ENCODE data around the gene SLC2A8.

SLC2A8 gene

DNA sequence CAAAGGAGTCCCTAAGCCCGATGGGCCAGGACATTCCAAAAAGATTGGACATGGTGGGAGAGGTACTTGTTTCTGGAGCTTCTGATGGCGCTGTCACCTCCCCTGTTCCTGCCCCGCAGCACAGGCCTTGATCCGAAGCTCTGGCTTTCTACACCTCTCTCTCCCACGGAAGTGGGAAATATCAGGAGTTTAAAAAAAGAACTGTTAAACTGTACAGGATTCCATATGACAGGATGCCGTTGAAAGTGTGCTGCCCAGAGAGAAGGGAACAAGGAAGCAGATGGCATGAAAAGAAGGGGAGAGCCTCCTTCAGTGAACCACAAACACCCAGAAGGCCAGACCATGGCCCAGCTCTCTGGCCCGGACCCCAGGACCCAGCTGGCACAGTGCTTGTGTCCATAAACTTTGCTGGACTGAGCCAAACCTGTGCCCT lies 26.8 kb upstream of the SLC2A8 start:
- ChIA-PET CTCF (interaction anchor here (0.9 to 1.6 kb wide), 3 partner anchors 10 to 25 kb away, joined by 3 to 5 read pairs (median 4); no protein-coding TSS in a partner anchor), POLR2A (no interaction called here)
- TF ChIP-seq, protein P1, sequence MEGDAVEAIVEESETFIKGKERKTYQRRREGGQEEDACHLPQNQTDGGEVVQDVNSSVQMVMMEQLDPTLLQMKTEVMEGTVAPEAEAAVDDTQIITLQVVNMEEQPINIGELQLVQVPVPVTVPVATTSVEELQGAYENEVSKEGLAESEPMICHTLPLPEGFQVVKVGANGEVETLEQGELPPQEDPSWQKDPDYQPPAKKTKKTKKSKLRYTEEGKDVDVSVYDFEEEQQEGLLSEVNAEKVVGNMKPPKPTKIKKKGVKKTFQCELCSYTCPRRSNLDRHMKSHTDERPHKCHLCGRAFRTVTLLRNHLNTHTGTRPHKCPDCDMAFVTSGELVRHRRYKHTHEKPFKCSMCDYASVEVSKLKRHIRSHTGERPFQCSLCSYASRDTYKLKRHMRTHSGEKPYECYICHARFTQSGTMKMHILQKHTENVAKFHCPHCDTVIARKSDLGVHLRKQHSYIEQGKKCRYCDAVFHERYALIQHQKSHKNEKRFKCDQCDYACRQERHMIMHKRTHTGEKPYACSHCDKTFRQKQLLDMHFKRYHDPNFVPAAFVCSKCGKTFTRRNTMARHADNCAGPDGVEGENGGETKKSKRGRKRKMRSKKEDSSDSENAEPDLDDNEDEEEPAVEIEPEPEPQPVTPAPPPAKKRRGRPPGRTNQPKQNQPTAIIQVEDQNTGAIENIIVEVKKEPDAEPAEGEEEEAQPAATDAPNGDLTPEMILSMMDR (IDR thresholded peaks at IDR 0.05; ENCODE audit: insufficient read depth, low read length, missing control alignments) = no peak
- no peak for DNase-seq (ENCODE audit: low read depth, low spot score)
- no peak overlapping the region for H3K4me3 ChIP-seq (ENCODE audit: low read depth, low read length)

DNA sequence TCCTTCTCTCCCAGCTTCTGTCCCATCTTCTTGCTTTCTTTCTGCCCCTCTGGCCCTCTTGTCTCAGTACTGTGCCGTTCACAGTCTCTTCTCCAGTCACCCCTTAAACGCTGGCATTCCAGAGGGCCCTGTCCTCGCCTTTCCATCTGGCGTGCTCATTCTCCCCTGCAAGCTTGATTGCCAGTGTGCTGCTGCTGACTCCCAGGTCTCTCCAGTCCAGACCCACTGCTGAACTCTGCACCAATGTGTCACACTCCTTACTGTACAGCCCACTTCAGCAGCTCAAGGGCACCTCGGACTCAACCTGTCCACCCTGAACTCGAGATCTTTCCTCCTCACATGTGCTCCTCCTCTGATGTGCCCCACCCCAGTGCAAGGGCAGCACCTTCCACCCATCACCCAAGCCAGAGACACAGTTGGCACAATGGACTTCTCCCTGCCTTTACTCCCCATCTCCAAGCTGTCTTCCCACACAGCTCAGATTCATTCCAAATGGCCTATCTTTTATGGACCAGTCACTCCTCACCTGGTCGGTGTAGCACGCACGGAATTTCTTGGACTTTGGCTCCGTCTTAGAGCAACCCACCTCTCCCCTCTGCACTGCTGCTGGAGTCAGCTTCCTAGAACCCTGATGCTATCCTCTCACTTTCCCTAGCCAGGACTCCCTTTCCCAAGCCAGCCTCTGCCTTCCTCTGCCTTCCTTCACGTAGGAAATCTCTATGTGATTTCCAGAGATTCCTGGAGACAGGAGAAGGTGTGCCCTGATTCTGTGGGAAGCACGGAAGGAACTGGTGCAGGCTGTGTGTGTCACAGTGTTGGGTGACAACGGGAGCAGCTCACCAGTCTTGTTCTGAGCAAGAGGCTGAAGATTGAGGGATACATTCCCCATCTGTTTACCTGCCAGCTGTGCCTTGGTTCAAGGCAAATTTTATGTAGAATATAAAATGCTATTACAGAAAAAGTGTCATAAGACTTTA lies 26.0 kb upstream of the SLC2A8 start:
- ChIA-PET CTCF (interaction anchor here (0.9 to 1.6 kb wide), 2 partner anchors 10 to 26 kb away, joined by 3 to 4 read pairs; no protein-coding TSS in a partner anchor), POLR2A (no interaction called here)
- no peak overlapping the region for H3K4me3 ChIP-seq (ENCODE audit: low read depth, low read length)
- DNase-seq (ENCODE audit: low read depth, low spot score) = no peak
- TF ChIP-seq, protein P1 (IDR thresholded peaks at IDR 0.05; ENCODE audit: insufficient read depth, low read length, missing control alignments) = no peak

DNA sequence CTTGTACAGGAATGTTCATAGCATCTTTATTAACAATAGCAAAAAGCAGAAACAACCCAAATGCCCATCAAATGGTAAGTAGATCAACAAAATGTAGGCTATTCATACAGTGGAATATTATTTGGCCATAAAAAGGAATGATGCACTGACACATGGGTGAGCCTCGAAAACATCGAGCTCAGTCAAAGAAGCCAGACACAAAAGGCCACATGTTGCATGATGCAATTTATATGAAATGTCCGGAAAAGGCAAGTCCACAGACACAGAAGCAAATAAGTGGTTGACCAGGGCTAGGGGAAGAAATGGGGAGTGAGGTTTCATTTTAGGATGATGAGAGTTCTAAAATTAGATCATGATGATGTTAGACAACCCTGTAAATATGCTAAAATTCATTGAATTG lies 16.5 kb upstream of the SLC2A8 start:
- ChIA-PET POLR2A (no interaction called here), CTCF (interaction anchor here (0.9 to 1.0 kb wide), 3 partner anchors 12 to 16 kb away, joined by 3 read pairs; no protein-coding TSS in a partner anchor)
- TF ChIP-seq, protein P1 (IDR thresholded peaks at IDR 0.05; ENCODE audit: insufficient read depth, low read length, missing control alignments) = no peak
- no peak for DNase-seq (ENCODE audit: low read depth, low spot score)
- no peak overlapping the region for H3K4me3 ChIP-seq (ENCODE audit: low read depth, low read length)

DNA sequence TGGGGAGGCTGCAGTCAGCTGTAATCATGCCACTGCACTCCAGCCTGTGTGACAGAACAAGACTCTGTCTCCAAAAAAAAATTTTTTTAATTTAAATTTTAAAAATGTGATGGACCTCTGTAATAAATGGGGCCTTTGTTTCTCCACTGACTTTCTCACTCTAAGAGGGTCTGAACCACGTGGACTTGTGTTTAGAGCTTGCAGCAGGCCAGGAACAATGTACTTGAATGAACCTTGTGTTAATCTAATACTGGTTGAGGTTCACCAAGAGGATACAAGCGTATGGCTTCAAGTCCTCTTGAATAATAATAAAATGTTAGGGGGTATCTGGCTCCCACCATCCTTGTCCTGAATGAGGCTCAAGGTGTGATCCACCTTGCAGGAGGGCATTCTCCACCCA lies 14.4 kb upstream of the SLC2A8 start:
- TF ChIP-seq, protein P1 (IDR thresholded peaks at IDR 0.05; ENCODE audit: insufficient read depth, low read length, missing control alignments) = no peak
- POLR2A ChIA-PET = no interaction called here
- CTCF ChIA-PET = no interaction called here

DNA sequence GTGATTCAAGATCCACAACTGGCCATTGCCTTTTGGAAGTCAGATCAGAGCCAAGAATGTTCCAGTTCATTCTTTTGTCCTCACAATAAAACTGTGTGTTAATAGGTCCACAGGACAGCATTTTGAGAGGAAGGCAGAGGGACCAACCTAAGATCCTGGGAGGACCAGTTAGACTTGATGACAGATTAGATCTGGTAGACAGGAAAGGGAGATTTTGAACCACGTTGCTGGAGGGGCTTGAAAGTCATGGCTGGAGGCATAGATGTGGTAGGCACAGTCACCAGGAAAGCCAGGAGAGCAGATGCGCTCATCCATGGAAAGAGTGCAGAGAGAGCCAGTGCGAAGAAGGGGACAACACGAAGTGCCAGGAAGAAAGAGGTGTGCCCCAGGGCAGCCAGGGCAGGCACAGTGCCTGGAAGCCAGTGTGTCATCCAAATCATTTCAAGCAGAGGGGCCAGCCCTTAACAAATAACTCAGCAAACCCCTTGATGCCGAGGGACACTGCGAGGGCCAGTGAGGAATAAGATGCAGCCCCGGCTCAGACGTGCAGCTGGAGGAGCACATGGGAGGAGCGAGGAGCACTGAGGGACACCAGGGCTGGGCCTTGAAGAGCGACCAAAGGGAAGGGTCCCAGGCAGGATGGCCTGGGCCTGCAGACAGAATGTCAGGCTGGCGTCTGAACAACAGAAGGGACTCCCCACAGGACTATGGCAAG lies 12.8 kb upstream of the SLC2A8 start:
- CTCF ChIA-PET = no interaction called here

More for the DNA sequence above, 14.4 kb upstream of the SLC2A8 start:
- DNase-seq (ENCODE audit: low read depth, low spot score) = no peak
- H3K4me3 ChIP-seq (ENCODE audit: low read depth, low read length) = no peak overlapping the region

More for the DNA sequence above, 12.8 kb upstream of the SLC2A8 start:
- no peak overlapping the region for H3K4me3 ChIP-seq (ENCODE audit: low read depth, low read length)
- POLR2A ChIA-PET = no interaction called here
- TF ChIP-seq, protein P1 (IDR thresholded peaks at IDR 0.05; ENCODE audit: insufficient read depth, low read length, missing control alignments) = no peak
- no peak for DNase-seq (ENCODE audit: low read depth, low spot score)
